Natural killer cell (primary cell): ENCODE measurements around the gene ATP11C. TPM values are rescaled to one million over a fixed set of nuclear protein-coding genes. Genes with fewer than 3 reads are reported as not detected.

Experiments
- ATAC-seq, 3 donors: fragments of 150-1000 bp in 2 of 3; fragments of 200-7000 bp in 1 of 3; cut with Tn5 transposase; 1 replicate in 1 of 3; 2 replicates in 2 of 3; pipeline ENCODE4 v1.10.0; 2021; ENCODE audit warnings: mild to moderate bottlenecking in 2 of 3, moderate library complexity in 2 of 3
- DNase-seq, 2 donors: peaks; one replicate each; pipeline versions ENCODE4 v3.0.0 to v3.0.0-alpha.2; 2013 to 2021; ENCODE audit warnings: mixed read lengths in 1 of 2
- H3K27ac ChIP-seq: one replicate; pipeline ENCODE4 v1.5.1; 2013; ENCODE audit warnings: mild to moderate bottlenecking, low read length
- H3K27me3 ChIP-seq: one replicate; pipeline ENCODE4 v1.6.1; 2013; ENCODE audit warnings: low read length; ENCODE audit not compliant: control insufficient read depth, insufficient read depth
- H3K36me3 ChIP-seq: one replicate; pipeline ENCODE4 v1.6.1; 2013; ENCODE audit warnings: low read length; ENCODE audit not compliant: control insufficient read depth, insufficient read depth
- H3K4me1 ChIP-seq: one replicate; pipeline ENCODE4 v1.6.1; 2013; ENCODE audit warnings: low read length; ENCODE audit not compliant: control insufficient read depth, insufficient read depth
- H3K4me3 ChIP-seq: one replicate; pipeline ENCODE4 v1.5.1; 2013; ENCODE audit warnings: low read length
- H3K9me3 ChIP-seq: one replicate; pipeline ENCODE4 v1.6.1; 2013; ENCODE audit warnings: low read length; ENCODE audit not compliant: control insufficient read depth, insufficient read depth
- H3K27ac Mint-ChIP-seq, 2 donors: one replicate each; pipeline ENCODE4 v1.8.0; 2022; ENCODE audit warnings: mild to moderate bottlenecking in 2 of 2, mixed read lengths in 2 of 2, moderate library complexity in 1 of 2
- H3K27me3 Mint-ChIP-seq, 2 donors: one replicate each; pipeline ENCODE4 v1.8.0; 2022; ENCODE audit warnings: low read depth in 2 of 2, mixed read lengths in 2 of 2
- H3K36me3 Mint-ChIP-seq: one replicate; pipeline ENCODE4 v1.8.0; 2022; ENCODE audit warnings: mixed read lengths
- H3K4me1 Mint-ChIP-seq, 2 donors: one replicate each; pipeline ENCODE4 v1.8.0; 2022; ENCODE audit warnings: mixed read lengths in 2 of 2
- H3K4me3 Mint-ChIP-seq: one replicate; pipeline ENCODE4 v1.8.0; 2022; ENCODE audit warnings: mild to moderate bottlenecking, moderate library complexity, mixed read lengths
- H3K9me3 Mint-ChIP-seq, 2 donors: one replicate each; pipeline ENCODE4 v1.8.0; 2022; ENCODE audit warnings: mixed read lengths in 2 of 2
- CTCF ChIP-seq: fragments of 200-600 bp; IDR thresholded peaks from one replicate; pipeline ENCODE4 v1.8.0; 2022; ENCODE audit warnings: antibody characterized with exemption
- WGBS: methylation state at CpG from one replicate; pipeline ENCODE4 v1.1.7; 2013; ENCODE audit warnings: missing lambda C conversion rate; ENCODE audit not compliant: insufficient coverage; 5-methylcytosine and 5-hydroxymethylcytosine counted together
- intact Hi-C: fragments of 100-400 bp; cut with micrococcal nuclease; formaldehyde crosslinking; loops from one replicate; pipeline ENCODE4 v1.14.2; 2022
- total RNA-seq, 4 donors: library from RNA; stranded (reverse); fragments of 120-200 nt in 1 of 4; gene quantifications; one replicate each; pipeline versions ENCODE4 v1.2.3 to v1.2.4, GENCODE V29; 2013 to 2022

ATP11C gene
- total RNA-seq, 3 donors from 2014 or later (not counting 1 experiment from before 2014, with no cell fraction given) = 20.0 to 24.3 (median 24.0) TPM

- intact Hi-C loops = no loop called here
- ATAC-seq = no peak
- Histone ChIP-seq H3K4me3 (no peak overlapping the region), H3K27ac (no peak overlapping the region), H3K27me3 (no peaks in the 10 kb centered on the region), H3K9me3 (no peaks in the 10 kb centered on the region), H3K4me1 (no peaks in the 10 kb centered on the region), H3K36me3 (peaks cover 8% of the 10 kb centered on the region)
- Mint-ChIP-seq H3K36me3 (no peaks in the 10 kb centered on the region), H3K9me3 (no peaks in the 10 kb centered on the region), H3K4me1 (peaks cover 5 to 10% of the 10 kb centered on the region in 2 donors), H3K27me3 (no peaks in the 10 kb centered on the region), H3K4me3 (no peak overlapping the region), H3K27ac (no peak overlapping the region)
- TF ChIP-seq CTCF = no peak
- no CpG with 5 or more reads among the region's 3 CpGs for WGBS
- DNase-seq = no peak
Measured at GRCh38 chrX:139801397-139801813, 131.4 kb downstream of the ATP11C start.

- 100% methylated on average over 3 of the region's 4 CpGs for WGBS
- no peaks in the 10 kb centered on the region for H3K9me3 Mint-ChIP-seq
- intact Hi-C loops = loop anchor here (10.0 kb wide), 1 partner anchor 54 kb away; no protein-coding TSS in a partner anchor
Measured at GRCh38 chrX:139798701-139799100, 134.2 kb downstream of the ATP11C start.

GRCh38 chrX:139795196-139795595 lies 137.7 kb downstream of the ATP11C start:
- Mint-ChIP-seq H3K27me3 (no peaks in the 10 kb centered on the region), H3K9me3 (no peaks in the 10 kb centered on the region), H3K36me3 (no peaks in the 10 kb centered on the region), H3K27ac (peak overlapping the region; percentile 89 to 93), H3K4me3 (peak overlapping the region; percentile 55), H3K4me1 (peaks cover 16 to 25% of the 10 kb centered on the region in 2 donors)
- ATAC-seq (peak; percentile 90 to 99 (median 98)), DNase-seq (peak in 1 of 2 donors; percentile 27)
- H3K27ac ChIP-seq = peak overlapping the region; percentile 74
- peaks cover 4% of the 10 kb centered on the region for H3K4me1 ChIP-seq
- no peaks in the 10 kb centered on the region for H3K27me3 ChIP-seq
- H3K36me3 ChIP-seq = peaks cover 2% of the 10 kb centered on the region
- WGBS = 0% methylated on average over 1 of the region's 1 CpG
- H3K4me3 ChIP-seq = no peak overlapping the region
- H3K9me3 ChIP-seq = no peaks in the 10 kb centered on the region
- intact Hi-C loops = loop anchor here (10.0 kb wide), 1 partner anchor 50 kb away; no protein-coding TSS in a partner anchor
- no peak for TF ChIP-seq CTCF

More at GRCh38 chrX:139798701-139799100, 134.2 kb downstream of the ATP11C start:
- Mint-ChIP-seq H3K27ac (no peak overlapping the region), H3K4me3 (no peak overlapping the region), H3K27me3 (no peaks in the 10 kb centered on the region), H3K36me3 (no peaks in the 10 kb centered on the region), H3K4me1 (peaks cover 21 to 30% of the 10 kb centered on the region in 2 donors)
- peaks cover 8% of the 10 kb centered on the region for H3K36me3 ChIP-seq
- DNase-seq (no peak), ATAC-seq (no peak)
- H3K4me1 ChIP-seq = peaks cover 4% of the 10 kb centered on the region
- H3K27me3 ChIP-seq = no peaks in the 10 kb centered on the region
- H3K27ac ChIP-seq = no peak overlapping the region
- H3K9me3 ChIP-seq = no peaks in the 10 kb centered on the region
- no peak for TF ChIP-seq CTCF
- no peak overlapping the region for H3K4me3 ChIP-seq

GRCh38 chrX:139787601-139788000 lies 145.3 kb downstream of the ATP11C start:
- TF ChIP-seq CTCF = no peak
- 100% methylated on average over 2 of the region's 2 CpGs for whole genome bisulfite sequencing
- H3K27me3 Mint-ChIP-seq = no peaks in the 10 kb centered on the region

More at GRCh38 chrX:139787601-139788000, 145.3 kb downstream of the ATP11C start:
- Histone ChIP-seq H3K27ac (no peak overlapping the region), H3K27me3 (no peaks in the 10 kb centered on the region), H3K36me3 (peaks cover 3% of the 10 kb centered on the region), H3K4me3 (no peak overlapping the region), H3K9me3 (no peaks in the 10 kb centered on the region), H3K4me1 (peaks cover 5% of the 10 kb centered on the region)
- DNase-seq = no peak
- H3K36me3 Mint-ChIP-seq = no peaks in the 10 kb centered on the region
- no peak overlapping the region for H3K4me3 Mint-ChIP-seq
- intact Hi-C loops = no loop called here
- no peaks in the 10 kb centered on the region for H3K9me3 Mint-ChIP-seq
- H3K4me1 Mint-ChIP-seq = peaks cover 0 to 6% of the 10 kb centered on the region in 2 donors
- ATAC-seq = no peak
- H3K27ac Mint-ChIP-seq = no peak overlapping the region
